T-helper 1 cell treated with Interleukin-12 subunit alpha and Interleukin-12 subunit beta and Interleukin-4 antibody, amounts not matched to agents 30 ng/mL and 1 ng/mL, for 36 hours (primary cell): ENCODE measurements around the gene HSD17B12. TPM values are rescaled to one million over a fixed set of nuclear protein-coding genes. Genes with fewer than 3 reads are reported as not detected.

Experiments
- intact Hi-C: fragments of 100-400 bp; cut with micrococcal nuclease; formaldehyde crosslinking; loops from one replicate; pipeline ENCODE4 v1.15.1; 2024
- total RNA-seq: library from RNA; stranded (reverse); gene quantifications from 2 replicates; pipeline ENCODE4 v1.2.3, GENCODE V29; 2022

HSD17B12 gene
- total RNA-seq, 1 donor from 2014 or later: 44.9 TPM

- intact Hi-C loops: no loop called here
Measured at GRCh38 chr11:43797337-43797736, 116.8 kb downstream of the HSD17B12 start.

- intact Hi-C loops: no loop called here
Measured at GRCh38 chr11:43797866-43798265, 117.3 kb downstream of the HSD17B12 start.

GRCh38 chr11:43802509-43802908 lies 122.0 kb downstream of the HSD17B12 start:
- intact Hi-C loops: no loop called here

- intact Hi-C loops: no loop called here
Measured at GRCh38 chr11:43803766-43804165, 123.2 kb downstream of the HSD17B12 start.

GRCh38 chr11:43806976-43807375 lies 126.4 kb downstream of the HSD17B12 start:
- intact Hi-C loops: no loop called here

- intact Hi-C loops: no loop called here
Measured at GRCh38 chr11:43810929-43811596, 130.5 kb downstream of the HSD17B12 start.

GRCh38 chr11:43812471-43812870 lies 131.9 kb downstream of the HSD17B12 start:
- intact Hi-C loops: no loop called here

GRCh38 chr11:43818220-43818619 lies 137.7 kb downstream of the HSD17B12 start:
- intact Hi-C loops: no loop called here

- intact Hi-C loops: no loop called here
Measured at GRCh38 chr11:43819926-43820325, 139.4 kb downstream of the HSD17B12 start.

GRCh38 chr11:43823316-43823715 lies 142.8 kb downstream of the HSD17B12 start:
- intact Hi-C loops: no loop called here

GRCh38 chr11:43823851-43824250 lies 143.3 kb downstream of the HSD17B12 start:
- intact Hi-C loops: no loop called here

- intact Hi-C loops: loop anchor here (1.0 to 5.0 kb wide), 2 partner anchors 27 to 212 kb away; no protein-coding TSS in a partner anchor
Measured at GRCh38 chr11:43825217-43825816, 144.8 kb downstream of the HSD17B12 start.

- intact Hi-C loops: loop anchor here (1.0 kb wide), 1 partner anchor 38 kb away; no protein-coding TSS in a partner anchor
Measured at GRCh38 chr11:43830928-43831440, 150.4 kb downstream of the HSD17B12 start.

GRCh38 chr11:43832536-43832935 lies 152.0 kb downstream of the HSD17B12 start:
- intact Hi-C loops: no loop called here

- intact Hi-C loops: no loop called here
Measured at GRCh38 chr11:43833657-43834073, 153.1 kb downstream of the HSD17B12 start.

- intact Hi-C loops: no loop called here
Measured at GRCh38 chr11:43834286-43834685, 153.7 kb downstream of the HSD17B12 start.

GRCh38 chr11:43835104-43835503 lies 154.6 kb downstream of the HSD17B12 start:
- intact Hi-C loops: no loop called here

GRCh38 chr11:43837879-43838278 lies 157.3 kb downstream of the HSD17B12 start:
- intact Hi-C loops: no loop called here

- intact Hi-C loops: no loop called here
Measured at GRCh38 chr11:43842021-43842420, 161.5 kb downstream of the HSD17B12 start.

GRCh38 chr11:43845816-43846215 lies 165.3 kb downstream of the HSD17B12 start:
- intact Hi-C loops: no loop called here

- intact Hi-C loops: loop anchor here (1.0 to 5.0 kb wide), 9 partner anchors 17 to 1080 kb away; partner anchors contain the start of genes ALKBH3, API5 and HSD17B12
Measured at GRCh38 chr11:43852057-43852636, 171.6 kb downstream of the HSD17B12 start.

GRCh38 chr11:43853781-43854180 lies 173.2 kb downstream of the HSD17B12 start:
- intact Hi-C loops: loop anchor here (2.0 to 5.0 kb wide), 4 partner anchors 171 to 1081 kb away; partner anchors contain the start of gene HSD17B12
